Duodenal mucosa (tissue), 2 donors: ENCODE data around the gene KATNB1.
"Not testable (repeated sequence)": the region's sequence is repeated elsewhere in the genome, so short reads cannot be mapped to it uniquely, and the experiment has no call there.

Experiments
- H3K27ac ChIP-seq: one replicate; pipeline ENCODE4 v1.7.0; 2013; ENCODE audit warnings: low read depth, low read length
- H3K27me3 ChIP-seq, 2 donors: one replicate each; pipeline ENCODE4 v1.7.0; 2013; ENCODE audit warnings: low read length in 2 of 2, control low read depth in 1 of 2; ENCODE audit not compliant: insufficient read depth in 2 of 2, control insufficient read depth in 1 of 2
- H3K36me3 ChIP-seq, 2 donors: one replicate each; pipeline ENCODE4 v1.7.0; 2013; ENCODE audit warnings: low read length in 2 of 2, control low read depth in 1 of 2; ENCODE audit not compliant: insufficient read depth in 2 of 2, control insufficient read depth in 1 of 2
- H3K4me1 ChIP-seq, 2 donors: one replicate each; pipeline ENCODE4 v1.7.0; 2013; ENCODE audit warnings: low read length in 2 of 2, control low read depth in 1 of 2; ENCODE audit not compliant: insufficient read depth in 2 of 2, control insufficient read depth in 1 of 2
- H3K4me3 ChIP-seq, 2 donors: one replicate each; pipeline ENCODE4 v1.7.0; 2013; ENCODE audit warnings: low read length in 2 of 2, low read depth in 1 of 2
- H3K9ac ChIP-seq, 2 donors: one replicate each; pipeline ENCODE4 v1.7.0; 2013; ENCODE audit warnings: low read length in 2 of 2, low read depth in 1 of 2
- H3K9me3 ChIP-seq, 2 donors: one replicate each; pipeline ENCODE4 v1.7.0; 2013; ENCODE audit warnings: low read length in 2 of 2, control low read depth in 1 of 2; ENCODE audit not compliant: control insufficient read depth in 1 of 2

Gene KATNB1

DNA sequence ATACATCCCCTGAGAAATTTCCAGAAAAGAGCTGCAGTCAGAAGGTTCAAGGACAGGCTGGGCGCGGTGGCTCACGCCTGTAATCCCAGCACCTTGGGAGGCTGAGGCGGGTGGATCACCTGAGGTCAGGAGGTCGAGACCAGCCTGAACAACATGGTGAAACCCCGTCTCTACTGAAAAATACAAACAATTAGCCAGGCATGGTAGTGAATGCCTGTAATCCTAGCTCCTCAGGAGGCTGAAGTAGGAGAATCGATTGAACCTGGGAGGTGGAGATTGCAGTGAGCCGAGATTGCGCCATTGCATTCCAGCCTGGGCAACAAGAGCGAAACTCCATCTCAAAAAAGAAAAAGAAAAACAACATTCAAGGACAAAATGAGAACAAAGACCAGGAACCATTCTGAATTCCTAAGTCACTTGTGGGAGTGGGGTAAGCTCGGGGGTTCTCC is 47.1 kb downstream of the KATNB1 start:
- H3K27me3 ChIP-seq, H3K9ac ChIP-seq, H3K4me3 ChIP-seq, H3K27ac ChIP-seq, H3K36me3 ChIP-seq, H3K4me1 ChIP-seq, H3K9me3 ChIP-seq: not testable (repeated sequence)

GRCh38 chr16:57783116-57783515 is 47.5 kb downstream of the KATNB1 start:
- Histone ChIP-seq H3K36me3 (no peaks in the 10 kb centered on the region), H3K27ac (no peak overlapping the region)

GRCh38 chr16:57783883-57784282 is 48.3 kb downstream of the KATNB1 start:
- Histone ChIP-seq H3K9ac (no peak overlapping the region), H3K4me3 (no peak overlapping the region), H3K4me1 (no peaks in the 10 kb centered on the region), H3K27ac (no peak overlapping the region), H3K27me3 (no peaks in the 10 kb centered on the region), H3K9me3 (no peaks in the 10 kb centered on the region), H3K36me3 (no peaks in the 10 kb centered on the region)

More at GRCh38 chr16:57783116-57783515, 47.5 kb downstream of the KATNB1 start:
- Histone ChIP-seq H3K27me3 (no peaks in the 10 kb centered on the region), H3K4me3 (no peak overlapping the region), H3K4me1 (no peaks in the 10 kb centered on the region), H3K9ac (no peak overlapping the region), H3K9me3 (no peaks in the 10 kb centered on the region)

- Histone ChIP-seq H3K27me3 (no peaks in the 10 kb centered on the region), H3K9ac (no peak overlapping the region), H3K4me1 (no peaks in the 10 kb centered on the region), H3K27ac (no peak overlapping the region), H3K4me3 (no peak overlapping the region), H3K9me3 (no peaks in the 10 kb centered on the region), H3K36me3 (no peaks in the 10 kb centered on the region)
Observed at GRCh38 chr16:57784334-57784733, 48.8 kb downstream of the KATNB1 start.

GRCh38 chr16:57785385-57785784 is 49.8 kb downstream of the KATNB1 start:
- H3K4me1 ChIP-seq: no peaks in the 10 kb centered on the region
- no peaks in the 10 kb centered on the region for H3K9me3 ChIP-seq
- H3K27me3 ChIP-seq: no peaks in the 10 kb centered on the region
- no peak overlapping the region for H3K27ac ChIP-seq
- no peak overlapping the region for H3K9ac ChIP-seq
- no peak overlapping the region for H3K4me3 ChIP-seq
- no peaks in the 10 kb centered on the region for H3K36me3 ChIP-seq

DNA sequence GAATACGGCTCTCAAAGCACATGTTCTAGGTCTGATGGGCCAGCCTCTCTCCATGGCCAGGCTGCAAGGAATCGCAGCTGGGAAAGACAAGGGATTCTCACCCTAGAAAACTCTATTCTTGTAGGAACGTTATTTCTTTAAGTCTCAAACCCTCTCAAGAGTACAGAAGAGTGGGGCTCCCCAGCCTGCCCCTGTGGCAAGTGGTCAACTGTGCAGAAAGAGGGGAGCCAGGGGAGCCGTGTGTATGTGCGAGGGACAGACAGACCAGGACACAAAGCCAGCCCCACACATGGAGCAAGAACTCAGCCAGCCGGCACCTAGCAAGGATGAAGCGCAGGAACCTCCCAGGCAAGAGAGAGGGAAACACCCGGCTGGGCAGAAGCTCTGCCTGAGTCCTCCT is 50.4 kb downstream of the KATNB1 start:
- H3K4me3 ChIP-seq: no peak overlapping the region
- no peak overlapping the region for H3K9ac ChIP-seq
- H3K4me1 ChIP-seq: no peaks in the 10 kb centered on the region
- H3K27me3 ChIP-seq: no peaks in the 10 kb centered on the region
- no peaks in the 10 kb centered on the region for H3K9me3 ChIP-seq
- H3K36me3 ChIP-seq: no peaks in the 10 kb centered on the region
- no peak overlapping the region for H3K27ac ChIP-seq

- H3K4me3 ChIP-seq: no peak overlapping the region
- peaks cover 0 to 7% of the 10 kb centered on the region in 2 donors for H3K36me3 ChIP-seq
- H3K27ac ChIP-seq: no peak overlapping the region
- no peaks in the 10 kb centered on the region for H3K9me3 ChIP-seq
- no peaks in the 10 kb centered on the region for H3K27me3 ChIP-seq
- H3K4me1 ChIP-seq: no peaks in the 10 kb centered on the region
- H3K9ac ChIP-seq: no peak overlapping the region
Observed at GRCh38 chr16:57786632-57787518, 51.3 kb downstream of the KATNB1 start.

GRCh38 chr16:57787519-57787905 is 51.9 kb downstream of the KATNB1 start:
- Histone ChIP-seq H3K9ac (no peak overlapping the region), H3K4me3 (no peak overlapping the region), H3K27ac (no peak overlapping the region), H3K36me3 (peaks cover 0 to 13% of the 10 kb centered on the region in 2 donors), H3K4me1 (no peaks in the 10 kb centered on the region), H3K9me3 (no peaks in the 10 kb centered on the region), H3K27me3 (no peaks in the 10 kb centered on the region)

GRCh38 chr16:57788252-57788841 is 52.8 kb downstream of the KATNB1 start:
- Histone ChIP-seq H3K27me3 (no peaks in the 10 kb centered on the region), H3K27ac (no peak overlapping the region), H3K4me1 (no peaks in the 10 kb centered on the region), H3K9me3 (no peaks in the 10 kb centered on the region), H3K36me3 (peaks cover 0 to 13% of the 10 kb centered on the region in 2 donors), H3K4me3 (no peak overlapping the region), H3K9ac (no peak overlapping the region)

GRCh38 chr16:57788951-57789350 is 53.4 kb downstream of the KATNB1 start:
- Histone ChIP-seq H3K9me3 (no peaks in the 10 kb centered on the region), H3K27ac (no peak overlapping the region), H3K27me3 (no peaks in the 10 kb centered on the region), H3K4me1 (no peaks in the 10 kb centered on the region), H3K36me3 (peaks cover 0 to 13% of the 10 kb centered on the region in 2 donors), H3K9ac (no peak overlapping the region), H3K4me3 (no peak overlapping the region)
